Brain pericyte (primary cell): Measurements from ENCODE around the gene B4GALNT2.
"Not testable (repeated sequence)": the region's sequence is repeated elsewhere in the genome, so short reads cannot be mapped to it uniquely, and the experiment has no call there.

Experiments
- DNase-seq: peaks from one replicate; pipeline ENCODE4 v3.0.0-alpha.2; 2012; ENCODE audit warnings: low read depth, low spot score

Gene B4GALNT2

GRCh38 chr17:49180998-49181635, 48.5 kb downstream of the B4GALNT2 start:
- DNase-seq: no peak

- DNase-seq: no peak
These were observed 50.8 kb downstream of the B4GALNT2 start for GRCh38 chr17:49183341-49183740.

DNA sequence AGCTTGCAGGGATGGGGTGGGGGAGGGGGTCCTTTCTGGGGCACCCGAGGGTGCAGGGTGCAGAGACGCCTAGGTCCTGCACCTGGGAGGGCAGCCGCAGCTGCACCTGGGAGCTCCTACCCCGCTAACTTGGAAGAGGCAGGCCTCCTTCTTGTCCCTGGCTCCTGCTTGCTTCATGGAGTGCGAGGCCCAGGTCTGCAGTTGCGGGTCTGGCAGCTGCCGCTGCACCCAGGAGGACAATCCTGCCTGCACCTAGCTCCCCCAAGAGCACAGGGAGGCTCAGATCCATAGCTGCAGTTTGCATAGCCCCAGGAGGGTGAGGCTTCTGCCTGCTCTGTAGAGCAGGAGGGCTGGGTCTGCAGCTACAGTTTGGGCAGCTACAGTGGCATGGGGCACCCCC, 51.2 kb downstream of the B4GALNT2 start:
- no peak for DNase-seq

- not testable (repeated sequence) for DNase-seq
These were observed 52.0 kb downstream of the B4GALNT2 start for GRCh38 chr17:49184522-49184921.

DNA sequence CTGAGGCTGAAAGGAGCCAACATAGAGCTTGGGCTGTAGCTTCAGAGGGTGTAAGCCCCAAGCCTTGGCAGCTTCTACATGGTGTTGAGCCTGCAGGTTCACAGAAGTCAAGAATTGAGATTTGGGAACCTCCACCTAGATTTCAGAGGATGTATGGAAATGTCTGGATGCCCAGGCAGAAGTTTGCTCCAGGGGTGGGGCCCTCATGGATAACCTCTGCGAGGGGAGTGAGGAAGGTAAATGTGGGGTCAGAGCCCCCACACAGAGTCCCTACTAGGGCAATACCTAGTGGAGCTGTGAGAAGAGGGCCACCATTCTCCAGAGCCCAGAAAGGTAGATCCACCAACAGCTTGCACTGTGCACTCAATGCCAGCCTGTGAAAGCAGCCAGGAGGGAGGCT, 52.8 kb downstream of the B4GALNT2 start:
- not testable (repeated sequence) for DNase-seq

DNA sequence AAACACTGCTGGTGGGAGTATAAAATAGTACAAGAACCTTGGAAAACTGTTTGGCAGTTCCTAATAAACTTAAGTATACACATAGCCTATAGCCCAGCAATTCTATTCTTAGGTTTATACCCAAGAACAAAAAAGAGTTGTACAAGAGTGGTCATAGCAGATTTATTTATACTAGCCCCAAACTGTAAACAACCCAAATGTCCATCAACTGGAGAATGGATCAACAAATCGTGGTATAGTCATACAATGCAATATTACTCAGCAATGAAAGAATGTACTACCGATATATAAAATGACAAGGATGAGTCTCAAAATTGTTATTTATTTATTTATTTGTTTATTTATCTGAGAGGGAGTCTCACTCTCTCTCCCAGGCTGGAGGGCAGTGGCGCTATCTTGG, 54.7 kb downstream of the B4GALNT2 start:
- DNase-seq: no peak

GRCh38 chr17:49190932-49191331, 58.4 kb downstream of the B4GALNT2 start:
- DNase-seq: no peak

DNA sequence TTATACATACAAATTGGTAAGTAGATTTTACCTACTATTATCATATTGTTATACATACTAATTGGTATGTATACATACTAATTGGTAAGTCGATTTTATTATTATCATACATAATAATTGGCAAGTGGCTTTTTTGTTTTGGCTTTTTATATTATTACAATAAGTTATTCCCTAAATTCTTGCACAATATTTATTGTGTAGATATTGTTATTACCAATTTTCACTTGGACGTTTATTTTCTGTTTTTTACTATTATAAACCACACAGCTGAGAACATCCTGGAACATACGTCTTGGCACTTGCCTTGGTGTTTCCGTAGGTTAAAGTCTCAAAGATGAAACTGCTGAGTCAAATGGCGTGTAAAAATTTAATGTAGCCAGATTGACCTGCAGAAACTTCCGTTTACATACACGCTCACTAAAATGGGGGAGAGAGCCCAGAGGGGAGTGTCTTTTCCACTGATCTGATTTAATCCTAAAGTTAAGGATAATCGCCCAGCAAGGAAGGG, 58.9 kb downstream of the B4GALNT2 start:
- DNase-seq: no peak

- peak; percentile 53 for DNase-seq
These were observed 59.6 kb downstream of the B4GALNT2 start for GRCh38 chr17:49191917-49192741.

DNA sequence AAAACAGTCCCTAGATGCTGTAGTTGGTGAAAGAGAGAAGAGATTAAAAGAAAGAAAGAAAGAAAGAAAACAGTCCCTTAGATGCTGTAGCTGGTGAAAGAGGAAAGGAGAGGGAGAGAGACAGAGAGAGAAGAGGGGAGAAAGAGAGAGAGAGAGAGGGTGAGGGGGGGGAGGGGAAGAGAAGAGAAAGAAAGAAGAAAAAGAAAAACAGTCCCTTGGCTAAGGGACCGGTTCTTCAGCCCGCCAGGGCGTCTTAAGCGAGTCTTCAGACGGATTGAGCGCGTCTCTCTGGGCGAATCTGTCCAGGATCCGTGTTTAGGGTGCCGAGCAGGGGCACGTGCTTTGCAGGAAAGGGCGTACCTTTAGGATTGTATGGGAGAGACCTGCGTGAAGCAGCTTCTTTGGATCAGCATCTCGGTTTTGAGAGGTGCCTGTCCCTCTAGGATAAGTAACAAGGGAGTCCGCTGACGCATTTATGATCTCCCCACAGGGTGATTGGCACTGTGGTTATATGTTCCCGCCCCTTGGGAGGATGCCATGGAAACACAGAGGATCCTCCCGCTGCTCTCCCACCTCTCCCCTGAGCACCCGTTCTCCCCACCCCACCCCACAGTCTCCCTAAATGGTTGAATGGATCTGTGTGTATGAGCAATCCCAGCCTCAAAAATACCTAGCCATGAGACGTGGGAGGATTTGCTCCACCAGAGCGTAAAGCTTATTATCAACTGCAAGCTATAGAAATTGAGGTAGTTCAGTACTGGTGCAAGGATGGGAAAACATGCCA, 61.1 kb downstream of the B4GALNT2 start:
- DNase-seq: peak; percentile 38

- DNase-seq: no peak
These were observed 61.7 kb downstream of the B4GALNT2 start for GRCh38 chr17:49194297-49194607.

- DNase-seq: no peak
These were observed 63.2 kb downstream of the B4GALNT2 start for GRCh38 chr17:49195751-49196150.

- no peak for DNase-seq
These were observed 64.0 kb downstream of the B4GALNT2 start for GRCh38 chr17:49196520-49196919.

- no peak for DNase-seq
These were observed 64.9 kb downstream of the B4GALNT2 start for GRCh38 chr17:49197346-49197998.

DNA sequence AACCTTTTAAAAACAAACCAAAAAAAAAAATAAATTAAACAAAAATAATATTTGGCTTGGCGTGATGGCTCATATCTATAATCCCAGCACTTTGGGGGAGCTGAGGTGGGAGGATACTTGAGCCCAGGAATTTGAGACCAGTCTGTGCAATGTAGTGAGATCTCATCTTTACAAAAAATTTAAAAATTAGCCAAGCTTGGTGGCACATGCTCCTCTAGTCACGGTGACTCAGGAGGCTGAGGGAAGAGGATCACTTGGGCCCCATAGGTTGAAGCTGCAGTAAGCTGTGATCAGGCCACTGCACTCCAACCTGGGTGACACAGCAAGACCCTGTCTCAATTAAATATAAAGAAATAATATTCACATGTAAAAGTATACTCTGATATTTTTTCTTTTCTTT, 65.6 kb downstream of the B4GALNT2 start:
- no peak for DNase-seq

- no peak for DNase-seq
These were observed 68.0 kb downstream of the B4GALNT2 start for GRCh38 chr17:49200423-49201083.

- no peak for DNase-seq
These were observed 68.9 kb downstream of the B4GALNT2 start for GRCh38 chr17:49201481-49201927.

GRCh38 chr17:49203796-49204195, 71.2 kb downstream of the B4GALNT2 start:
- no peak for DNase-seq

DNA sequence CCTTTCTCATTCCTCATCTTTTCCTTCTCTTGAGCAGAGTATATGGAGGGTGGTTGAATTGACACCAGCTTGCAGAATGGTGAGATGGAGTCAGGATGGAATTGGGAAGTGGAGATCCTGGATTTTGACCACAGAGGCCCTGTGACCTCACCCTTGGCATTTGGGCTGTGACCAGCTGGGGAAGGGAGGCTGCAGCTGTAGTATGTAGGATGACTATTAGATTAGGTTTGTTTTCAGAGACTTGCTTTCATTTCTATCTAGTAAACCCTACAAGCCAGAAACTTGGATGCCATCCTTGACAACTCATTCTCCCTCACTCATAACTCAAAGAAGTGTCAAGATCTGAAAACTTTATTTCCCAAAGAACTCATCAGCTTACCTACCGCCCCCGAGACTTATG, 71.9 kb downstream of the B4GALNT2 start:
- no peak for DNase-seq

DNA sequence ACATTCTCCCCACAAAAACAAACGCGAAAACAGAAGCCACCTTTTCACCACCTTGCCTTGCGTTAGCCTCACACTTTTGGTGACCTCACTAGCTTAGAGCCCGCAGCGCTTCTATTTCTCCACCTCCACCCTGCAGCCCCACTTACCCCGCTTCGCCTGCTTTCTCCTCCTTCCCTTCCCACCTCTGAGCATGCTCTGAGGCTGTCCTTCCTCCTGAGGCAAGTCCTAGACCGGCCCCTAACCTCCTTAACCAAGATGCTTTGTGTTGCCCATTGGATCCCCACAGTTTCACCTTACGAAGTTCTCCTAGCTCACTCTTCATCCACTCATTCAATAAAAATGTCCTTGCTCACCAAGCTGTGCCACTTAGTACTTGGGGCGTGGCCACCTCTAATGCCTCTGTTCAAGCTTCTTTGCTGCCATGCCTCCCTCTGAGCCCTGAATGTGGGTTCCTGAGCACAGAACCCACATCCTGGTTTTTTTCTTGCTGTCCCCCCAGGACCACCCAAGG, 76.5 kb downstream of the B4GALNT2 start:
- no peak for DNase-seq
